Aorta (tissue), 5 donors: Measurements from ENCODE around the gene ZNG1F. TPM values are rescaled to one million over a fixed set of nuclear protein-coding genes. Genes with fewer than 3 reads are reported as not detected.
"Not testable (repeated sequence)": the region's sequence is repeated elsewhere in the genome, so short reads cannot be mapped to it uniquely, and the experiment has no call there.

Source experiments
- ATAC-seq: fragments of 200-7000 bp; cut with Tn5 transposase; one replicate; pipeline ENCODE4 v1.9.1; 2022; ENCODE audit warnings: moderate library complexity; ENCODE audit not compliant: low FRiP score
- DNase-seq, 2 donors: peaks; one replicate each; pipeline ENCODE4 v3.0.0-alpha.2; 2020
- H3K27ac ChIP-seq, 2 donors: one replicate each; pipeline ENCODE4 v1.5.1; 2013; ENCODE audit warnings: low read length in 2 of 2, mild to moderate bottlenecking in 2 of 2, moderate library complexity in 2 of 2, control low read depth in 1 of 2, inconsistent platforms in 1 of 2, low read depth in 1 of 2
- H3K27me3 ChIP-seq, 2 donors: one replicate each; pipeline ENCODE4 v1.6.1; 2013; ENCODE audit warnings: control low read depth in 1 of 2, low read length in 1 of 2, mild to moderate bottlenecking in 1 of 2, moderate library complexity in 1 of 2; ENCODE audit not compliant: insufficient read depth in 2 of 2, control insufficient read depth in 1 of 2
- H3K36me3 ChIP-seq, 2 donors: one replicate each; pipeline ENCODE4 v1.6.1; 2013; ENCODE audit warnings: control low read depth in 1 of 2, low read length in 1 of 2, mild to moderate bottlenecking in 1 of 2; ENCODE audit not compliant: insufficient read depth in 2 of 2, control insufficient read depth in 1 of 2
- H3K4me1 ChIP-seq, 2 donors: one replicate each; pipeline ENCODE4 v1.6.1; 2013; ENCODE audit warnings: low read length in 2 of 2, control low read depth in 1 of 2, mild to moderate bottlenecking in 1 of 2, moderate library complexity in 1 of 2; ENCODE audit not compliant: insufficient read depth in 2 of 2, control insufficient read depth in 1 of 2
- H3K4me3 ChIP-seq, 2 donors: one replicate each; pipeline ENCODE4 v1.5.1; 2013; ENCODE audit warnings: low read length in 2 of 2, control low read depth in 1 of 2, mild to moderate bottlenecking in 1 of 2
- H3K9me3 ChIP-seq: one replicate; pipeline ENCODE4 v1.6.1; 2013; ENCODE audit warnings: mild to moderate bottlenecking, low read length; ENCODE audit not compliant: control insufficient read depth
- WGBS, 2 donors: extraction: QIAGEN DNeasy Blood & Tissue Kit; methylation state at CpG; one replicate each; pipeline ENCODE4 v1.1.7; 2013; 5-methylcytosine and 5-hydroxymethylcytosine counted together
- intact Hi-C, 2 donors: fragments of 100-400 bp; cut with DNase I; formaldehyde crosslinking; loops; one replicate each; pipeline versions ENCODE4 v1.14.2 to v1.15.0; 2022
- polyA plus RNA-seq, 2 donors: library from polyadenylated mRNA; stranded (reverse); fragments of 200-250 nt; gene quantifications; one replicate each; pipeline ENCODE4 v1.2.3, GENCODE V29; 2013
- total RNA-seq, 2 donors: library from RNA; stranded (reverse); fragmentation: NEBNext Ultra II Directional; extraction: Animal tissue kit (Norgen Biotek cat#: 25700); gene quantifications; one replicate each; pipeline ENCODE4 v1.2.1, GENCODE V29; 2021
- donor health status: healthy with polysubstance abuse.
- donor health status: Bipolar disorder and iron deficiency.
- donor health status: DM: no; HTN: no; CAD: no.
- donor health status: DM: no; HTN: no; CAD: no.
- donor health status: DM: yes; HTN: yes; CAD: no.

The ZNG1F gene
- total and polyA plus RNA-seq, 4 donors = 2.0 to 35.6 (median 6.7) TPM

GRCh38 chr9:41125936-41126335 lies 63.2 kb downstream of the ZNG1F start:
- H3K36me3 ChIP-seq, H3K9me3 ChIP-seq, H3K4me1 ChIP-seq, ATAC-seq, H3K27ac ChIP-seq, intact Hi-C loops, H3K27me3 ChIP-seq, H3K4me3 ChIP-seq, DNase-seq: not testable (repeated sequence)
- WGBS, 2 donors = 30 to 32% methylated on average over 3 of the region's 3 CpGs

- peak; percentile 44 for ATAC-seq
- H3K27ac ChIP-seq, H3K36me3 ChIP-seq, H3K9me3 ChIP-seq, H3K4me3 ChIP-seq, DNase-seq, H3K4me1 ChIP-seq, intact Hi-C loops, H3K27me3 ChIP-seq: not testable (repeated sequence)
- WGBS, 2 donors = no CpG with 5 or more reads among the region's 21 CpGs
Observed at GRCh38 chr9:41125109-41125658, 63.9 kb downstream of the ZNG1F start.

- H3K27ac ChIP-seq, intact Hi-C loops, H3K4me1 ChIP-seq, H3K36me3 ChIP-seq, H3K9me3 ChIP-seq, DNase-seq, H3K4me3 ChIP-seq, H3K27me3 ChIP-seq: not testable (repeated sequence)
- ATAC-seq = peak; percentile 72
- 24 to 28% methylated on average over 34 to 35 of the region's 52 CpGs for WGBS, 2 donors
Observed at GRCh38 chr9:41124250-41125108, 64.6 kb downstream of the ZNG1F start.

DNA sequence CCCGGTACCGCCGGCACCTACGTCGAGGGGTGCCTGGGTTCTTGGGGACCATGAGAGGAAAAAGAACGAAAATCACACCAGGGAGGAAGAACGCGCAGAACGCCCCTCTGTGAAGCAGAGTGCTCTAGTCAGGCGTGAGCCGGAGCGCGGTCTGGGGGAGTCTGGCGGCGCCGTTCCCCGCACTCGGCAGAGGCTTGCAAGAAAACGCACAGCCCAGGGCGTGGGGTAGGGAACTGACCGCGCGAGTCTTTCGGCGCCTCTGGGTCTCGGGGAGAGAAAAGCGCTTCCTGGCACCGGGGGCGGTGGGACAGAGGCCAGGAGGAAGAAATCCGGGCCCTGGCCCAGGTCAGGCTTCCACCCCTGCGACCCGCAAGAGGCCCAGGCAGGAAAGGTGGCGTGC lies 65.3 kb downstream of the ZNG1F start:
- H3K27ac ChIP-seq, H3K4me1 ChIP-seq, H3K9me3 ChIP-seq, H3K36me3 ChIP-seq, DNase-seq, H3K27me3 ChIP-seq, intact Hi-C loops, H3K4me3 ChIP-seq: not testable (repeated sequence)
- WGBS, 2 donors = 2 to 3% methylated on average over 11 to 14 of the region's 33 CpGs
- peak; percentile 55 for ATAC-seq

GRCh38 chr9:41123396-41123795 lies 65.7 kb downstream of the ZNG1F start:
- not testable (repeated sequence) for H3K27me3 ChIP-seq

DNA sequence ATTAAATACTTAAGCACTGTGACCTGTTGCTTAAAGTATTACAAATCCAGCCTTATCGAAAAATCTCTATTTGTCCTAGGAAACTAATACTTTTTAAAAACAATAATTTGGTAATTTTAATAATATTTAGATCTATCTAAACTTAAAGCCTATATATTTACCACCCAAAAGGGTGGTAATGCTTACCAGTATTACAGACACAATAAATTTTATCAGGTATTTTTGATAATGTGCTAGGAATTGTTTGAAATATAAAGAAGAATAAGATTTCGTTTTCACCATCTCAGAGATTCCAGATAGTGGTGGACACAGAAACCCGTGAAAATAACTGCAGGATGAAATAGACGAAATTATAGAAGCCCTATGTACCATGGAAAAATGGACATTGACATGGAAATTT lies 68.4 kb downstream of the ZNG1F start:
- ATAC-seq, H3K4me3 ChIP-seq, DNase-seq, H3K27me3 ChIP-seq, intact Hi-C loops, H3K4me1 ChIP-seq, H3K36me3 ChIP-seq, H3K27ac ChIP-seq, H3K9me3 ChIP-seq: not testable (repeated sequence)
- no CpG with 5 or more reads among the region's 4 CpGs for WGBS, 2 donors

More at GRCh38 chr9:41123396-41123795, 65.7 kb downstream of the ZNG1F start:
- intact Hi-C loops, H3K4me3 ChIP-seq, H3K36me3 ChIP-seq, H3K27ac ChIP-seq, H3K4me1 ChIP-seq, ATAC-seq, H3K9me3 ChIP-seq, DNase-seq: not testable (repeated sequence)
- 4% methylated on average over 8 of the region's 32 CpGs; no CpG with 5 or more reads in 1 of the 2 donors for WGBS, 2 donors

DNA sequence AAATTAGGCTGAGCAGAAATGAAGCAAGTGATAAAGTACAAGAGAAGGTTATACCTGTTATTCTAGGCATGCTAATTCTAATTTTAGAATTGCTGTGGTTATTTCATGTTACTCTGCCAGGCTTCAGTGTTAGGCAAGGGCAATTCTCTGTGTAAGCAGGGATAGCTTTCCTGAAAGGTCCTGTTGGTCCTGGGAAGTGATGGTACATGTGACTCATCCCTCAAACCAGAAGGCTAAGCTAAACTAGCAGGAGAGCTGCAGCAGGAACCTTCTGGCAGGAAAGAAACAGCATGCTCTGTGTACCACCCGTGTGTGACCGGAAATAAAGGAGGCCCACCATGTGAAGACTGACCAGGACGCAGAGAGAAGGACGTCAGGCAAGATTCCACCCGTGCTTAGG lies 69.4 kb downstream of the ZNG1F start:
- H3K36me3 ChIP-seq, H3K27ac ChIP-seq, H3K4me3 ChIP-seq, DNase-seq, H3K9me3 ChIP-seq, ATAC-seq, intact Hi-C loops, H3K27me3 ChIP-seq, H3K4me1 ChIP-seq: not testable (repeated sequence)
- no CpG with 5 or more reads among the region's 5 CpGs for WGBS, 2 donors

DNA sequence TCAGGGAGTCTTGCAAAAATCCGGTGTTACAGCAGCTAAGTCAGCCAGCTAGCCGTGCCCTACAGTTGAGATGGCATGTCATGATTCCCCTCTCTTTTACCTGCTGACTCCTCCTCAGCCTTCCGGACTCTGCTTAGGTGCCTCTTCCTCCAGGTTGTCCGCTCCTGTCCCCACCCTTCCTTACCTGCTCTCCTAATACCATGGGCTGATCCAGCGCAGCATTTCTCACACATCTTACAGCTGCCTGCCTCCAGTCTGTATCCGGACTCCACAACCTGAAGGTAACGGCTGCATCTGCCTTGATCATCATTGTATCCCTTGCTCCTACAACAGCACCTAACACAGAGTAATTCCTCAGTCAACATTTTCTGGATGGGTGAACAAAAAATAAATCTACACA lies 69.8 kb downstream of the ZNG1F start:
- ATAC-seq = peak; percentile 65
- H3K36me3 ChIP-seq, intact Hi-C loops, H3K9me3 ChIP-seq, H3K4me3 ChIP-seq, H3K27ac ChIP-seq, DNase-seq, H3K4me1 ChIP-seq, H3K27me3 ChIP-seq: not testable (repeated sequence)
- 40 to 46% methylated on average over 7 of the region's 7 CpGs for WGBS, 2 donors

GRCh38 chr9:41113348-41113747 lies 75.8 kb downstream of the ZNG1F start:
- H3K4me3 ChIP-seq, H3K27ac ChIP-seq, H3K27me3 ChIP-seq, intact Hi-C loops, H3K4me1 ChIP-seq, DNase-seq, H3K36me3 ChIP-seq, H3K9me3 ChIP-seq: not testable (repeated sequence)
- WGBS, 2 donors = 48 to 59% methylated on average over 7 to 8 of the region's 14 CpGs
- peak; percentile 54 for ATAC-seq
